ENCODE measurements around the gene C10orf88. TPM values are rescaled to one million over a fixed set of nuclear protein-coding genes. Genes with fewer than 3 reads are reported as not detected.

The C10orf88 gene
- total and polyA plus RNA-seq, 2 of the 8 experiments (the other 6 are each of a cell fraction or from before 2014, with no cell fraction given) = 3.2 to 11.0 TPM

- H3K4me1 ChIP-seq (replicated peaks in 1 of 4; ENCODE audit: control insufficient read depth in 3 of 4, insufficient read depth in 4 of 4, low read length in 3 of 4) = peaks cover 0 to 6% (median 4%) of the 10 kb centered on the region in 4 experiments; a peak in 4 of 7 replicates
- no peak overlapping the region for H3K4ac ChIP-seq (replicated peaks; ENCODE audit: insufficient read length, low read depth, low read length)
- no peak overlapping the region for H4K91ac ChIP-seq (replicated peaks; ENCODE audit: insufficient read length, low read length)
- no peaks in the 10 kb centered on the region; the same call in 1 of the 2 replicates for H3K23me2 ChIP-seq (ENCODE audit: low read depth, low read length)
- no peaks in the 10 kb centered on the region for H3K36me3 ChIP-seq (ENCODE audit: control insufficient read depth in 2 of 4, insufficient read depth in 4 of 4, low read length in 3 of 4)
- no peaks in the 10 kb centered on the region; a peak in 1 of 4 replicates for H3K9me3 ChIP-seq (ENCODE audit: insufficient read depth in 2 of 2, low read depth in 1 of 2, low read length in 1 of 2)
- H2AK5ac ChIP-seq (ENCODE audit: low read depth, low read length) = no peak overlapping the region
- H2BK15ac ChIP-seq (ENCODE audit: low read length) = no peak overlapping the region
- no peak for TF ChIP-seq NRF1 (IDR thresholded peaks at IDR 0.05; ENCODE audit: low read depth, low read length)
- no peak for TF ChIP-seq SIN3A (conservative IDR thresholded peaks at IDR 0.05 in 1 of 2, IDR thresholded peaks at IDR 0.05 in 1 of 2; ENCODE audit: low read depth in 1 of 2, low read length in 2 of 2)
- TF ChIP-seq YY1 (IDR thresholded peaks at IDR 0.05; ENCODE audit: low read depth, low read length) = no peak
- TF ChIP-seq MAX (IDR thresholded peaks at IDR 0.05) = no peak
- no peak for TF ChIP-seq KDM1A (IDR thresholded peaks at IDR 0.05; ENCODE audit: borderline replicate concordance, low read length)
- no peak overlapping the region for H2BK5ac ChIP-seq (ENCODE audit: low read depth, low read length)
- no peak overlapping the region for H2BK120ac ChIP-seq (replicated peaks; ENCODE audit: low read depth, low read length)
- no peak for FAIRE-seq
- no peak overlapping the region for H3K18ac ChIP-seq (ENCODE audit: extremely low read depth, low read length)
- H4K8ac ChIP-seq (ENCODE audit: extremely low read depth, insufficient read depth, low read length) = no peak overlapping the region
- H3K27ac ChIP-seq (ENCODE audit: low read depth, low read length) = no peak overlapping the region
- H3K4me3 ChIP-seq (ENCODE audit: extremely low read depth in 1 of 4, insufficient read depth in 2 of 4, low read depth in 3 of 4, low read length in 4 of 4) = no peak overlapping the region
- POLR2A ChIA-PET (ENCODE audit: partially characterized antibody) = no interaction called here
- no peak overlapping the region for H3K14ac ChIP-seq (ENCODE audit: insufficient read length)
- no peak overlapping the region for H3K9ac ChIP-seq (replicated peaks in 1 of 4; ENCODE audit: extremely low read depth in 1 of 4, low read depth in 3 of 4, low read length in 3 of 4)
- no peak overlapping the region for H3K56ac ChIP-seq (replicated peaks; ENCODE audit: insufficient read length, low read depth, low read length)
- no peak overlapping the region for H2BK12ac ChIP-seq (ENCODE audit: low read depth, low read length)
- no peak overlapping the region for H2BK20ac ChIP-seq (ENCODE audit: low read length)
- CTCF ChIA-PET (ENCODE audit: partially characterized antibody) = no interaction called here
- no peak overlapping the region for H3K4me2 ChIP-seq (ENCODE audit: insufficient read depth in 1 of 2, low read depth in 2 of 2, low read length in 2 of 2)
- H3K23ac ChIP-seq (ENCODE audit: insufficient read length) = no peak overlapping the region
- peaks cover 0 to 3% (median 0%) of the 10 kb centered on the region in 4 experiments; a peak in 3 of 7 replicates for H3K27me3 ChIP-seq (replicated peaks in 1 of 4; ENCODE audit: control insufficient read depth in 3 of 4, extremely low read depth in 1 of 4, insufficient read depth in 3 of 4, low read length in 3 of 4)
- no peak for DNase-seq (ENCODE audit: low read depth in 1 of 2, low spot score in 2 of 2)
- no peak overlapping the region for H2AFZ ChIP-seq (ENCODE audit: low read length)
- no peaks in the 10 kb centered on the region for H3K79me2 ChIP-seq (ENCODE audit: control insufficient read depth in 1 of 2, insufficient read depth in 2 of 2, low read length in 2 of 2)
- H4K20me1 ChIP-seq (replicated peaks in 1 of 2; ENCODE audit: control insufficient read depth in 1 of 2, insufficient read depth in 2 of 2, low read length in 2 of 2) = no peaks in the 10 kb centered on the region
- H3K79me1 ChIP-seq (ENCODE audit: low read depth, low read length) = no peaks in the 10 kb centered on the region
- no peak overlapping the region for H4K5ac ChIP-seq (ENCODE audit: insufficient read length, low read depth, low read length)
These were observed 71.3 kb downstream of the C10orf88 start for GRCh38 chr10:122882766-122883165.
